ENCODE data around the gene TMEM52. TPM values are rescaled to one million over a fixed set of nuclear protein-coding genes. Genes with fewer than 3 reads are reported as not detected.

The TMEM52 gene
- total and polyA plus RNA-seq, 9 of the 15 experiments (the other 6 are each of a cell fraction or from before 2014, with no cell fraction given): 0.37 to 22.5 (median 6.8) TPM

GRCh38 chr1:1941868-1942752, 23.0 kb upstream of the TMEM52 start (continued):
- TF ChIP-seq RHOXF2B (CRISPR knock-in tag; conservative IDR thresholded peaks at IDR 0.05) (no peak), AFF4 (CRISPR knock-in tag; IDR thresholded peaks at IDR 0.05) (no peak), ILK (tag; IDR thresholded peaks at IDR 0.05; ENCODE audit: borderline replicate concordance, low read depth) (no peak), CHD4 (IDR thresholded peaks at IDR 0.05; ENCODE audit: insufficient read depth, insufficient replicate concordance, low read depth, low read length, poor library complexity, severe bottlenecking) (no peak), RBM34 (IDR thresholded peaks at IDR 0.05; ENCODE audit: borderline replicate concordance, insufficient read depth, low read length) (no peak), HDAC3 (IDR thresholded peaks at IDR 0.05; ENCODE audit: borderline replicate concordance, partially characterized antibody) (no peak)

All from K562 (cell line).